Muscle of back (tissue), 10 donors: Measurements from ENCODE around the gene NIT1. TPM values are rescaled to one million over a fixed set of nuclear protein-coding genes. Genes with fewer than 3 reads are reported as not detected.

Experiments
- polyA plus RNA-seq, 10 donors: library from polyadenylated mRNA; unstranded; fragments of 120-200 nt; gene quantifications; one replicate each; pipeline ENCODE4 v1.2.1, GENCODE V29; 2013; ENCODE audit not compliant: insufficient read length in 10 of 10

The NIT1 gene
- polyA plus RNA-seq, 10 donors: 25.5 to 33.3 (median 29.0) TPM

Other genes starting within 250 kb of the NIT1 start
- gene ITLN1, start 232.9 kb upstream of the NIT1 start, polyA plus RNA-seq: under 1 TPM in 4 of 10 donors, not detected in 6; 0.13 to 0.48 (median 0.41) TPM
- gene ITLN2, start 163.3 kb upstream of the NIT1 start, polyA plus RNA-seq: under 1 TPM in 2 of 10 donors, not detected in 8; 0.24 TPM
- gene F11R, start 97.0 kb upstream of the NIT1 start, polyA plus RNA-seq: 10 to 100 TPM in 9 of 10 donors, 1 to 10 TPM in 1; 8.2 to 24.1 (median 16.4) TPM
- 10 to 100 TPM; 21.1 to 31.3 (median 25.8) TPM for gene TSTD1, start 79.1 kb upstream of the NIT1 start, polyA plus RNA-seq
- gene USF1, start 72.1 kb upstream of the NIT1 start, polyA plus RNA-seq: 10 to 100 TPM; 30.7 to 42.9 (median 34.0) TPM
- gene ARHGAP30, start 48.2 kb upstream of the NIT1 start, polyA plus RNA-seq: 10 to 100 TPM in 1 of 10 donors, 1 to 10 TPM in 9; 2.1 to 12.3 (median 2.7) TPM
- gene NECTIN4, start 28.5 kb upstream of the NIT1 start, polyA plus RNA-seq: 1 to 10 TPM in 2 of 10 donors, under 1 TPM in 5, not detected in 3; 0.11 to 8.0 (median 0.18) TPM
- gene KLHDC9, start 19.7 kb upstream of the NIT1 start, polyA plus RNA-seq: 1 to 10 TPM in 4 of 10 donors, under 1 TPM in 6; 0.43 to 1.8 (median 0.89) TPM
- 10 to 100 TPM; 52.6 to 81.9 (median 62.9) TPM for gene PFDN2, start 68 bp upstream of the NIT1 start, polyA plus RNA-seq
- gene DEDD, start 14.6 kb downstream of the NIT1 start, polyA plus RNA-seq: 10 to 100 TPM; 36.0 to 47.4 (median 44.5) TPM
- gene UFC1, start 35.9 kb downstream of the NIT1 start, polyA plus RNA-seq: 100 to 1,000 TPM in 5 of 10 donors, 10 to 100 TPM in 5; 93.2 to 118 (median 101) TPM
- gene USP21, start 41.4 kb downstream of the NIT1 start, polyA plus RNA-seq: 10 to 100 TPM; 24.5 to 33.2 (median 27.3) TPM
- gene PPOX, start 48.3 kb downstream of the NIT1 start, polyA plus RNA-seq: 10 to 100 TPM; 15.2 to 29.1 (median 19.1) TPM
- 10 to 100 TPM; 18.2 to 29.4 (median 23.3) TPM for gene B4GALT3, start 59.4 kb downstream of the NIT1 start, polyA plus RNA-seq
- gene ADAMTS4, start 80.9 kb downstream of the NIT1 start, polyA plus RNA-seq: 10 to 100 TPM in 8 of 10 donors, 1 to 10 TPM in 2; 6.8 to 23.6 (median 11.8) TPM
- 100 to 1,000 TPM; 115 to 160 (median 139) TPM for gene NDUFS2, start 84.3 kb downstream of the NIT1 start, polyA plus RNA-seq
- gene FCER1G, start 97.2 kb downstream of the NIT1 start, polyA plus RNA-seq: 10 to 100 TPM; 14.9 to 26.2 (median 19.6) TPM
- 10 to 100 TPM in 1 of 10 donors, 1 to 10 TPM in 1, under 1 TPM in 1, not detected in 7; 0.55 to 10.5 (median 2.2) TPM for gene APOA2, start 105.5 kb downstream of the NIT1 start, polyA plus RNA-seq
- 10 to 100 TPM in 3 of 10 donors, 1 to 10 TPM in 7; 8.7 to 11.3 (median 9.4) TPM for gene TOMM40L, start 108.0 kb downstream of the NIT1 start, polyA plus RNA-seq
- 1 to 10 TPM in 3 of 10 donors, under 1 TPM in 7; 0.58 to 1.4 (median 0.75) TPM for gene NR1I3, start 120.1 kb downstream of the NIT1 start, polyA plus RNA-seq
- gene PCP4L1, start 140.6 kb downstream of the NIT1 start, polyA plus RNA-seq: under 1 TPM; 0.19 to 0.63 (median 0.36) TPM
- gene MPZ, start 191.9 kb downstream of the NIT1 start, polyA plus RNA-seq: 10 to 100 TPM in 9 of 10 donors, 1 to 10 TPM in 1; 9.1 to 17.8 (median 13.0) TPM
- gene SDHC, start 196.3 kb downstream of the NIT1 start, polyA plus RNA-seq: 100 to 1,000 TPM; 120 to 148 (median 133) TPM
- 1 to 10 TPM in 4 of 10 donors, under 1 TPM in 5, not detected in 1; 0.31 to 2.0 (median 0.50) TPM for gene CFAP126, start 249.8 kb downstream of the NIT1 start, polyA plus RNA-seq